ENCODE data around the gene C1orf35. TPM values are rescaled to one million over a fixed set of nuclear protein-coding genes. Genes with fewer than 3 reads are reported as not detected.

C1orf35 gene
- total and polyA plus RNA-seq, 2 of the 8 experiments (the other 6 are each of a cell fraction or from before 2014, with no cell fraction given) = 18.6 to 19.9 TPM

DNA sequence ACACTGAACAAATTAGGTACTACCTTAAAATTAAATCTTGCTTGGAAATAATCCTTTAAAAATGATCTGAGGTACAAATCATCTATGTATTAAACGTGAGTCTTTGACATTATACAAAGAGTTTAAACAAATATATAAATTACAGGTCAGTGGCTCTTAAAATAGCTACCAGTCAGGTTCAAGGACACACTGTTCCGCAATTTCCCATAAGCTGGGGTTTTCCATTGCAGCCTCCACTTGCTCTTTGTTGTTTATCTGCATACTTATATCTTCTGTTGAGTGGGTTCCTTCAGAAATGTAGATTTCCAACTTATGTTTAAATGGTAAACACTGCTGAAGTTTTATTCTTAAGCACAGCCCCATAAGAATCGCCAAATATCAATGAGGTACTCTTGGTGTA lies 11.7 kb upstream of the C1orf35 start (continued):
- TF ChIP-seq SAP30 (IDR thresholded peaks at IDR 0.05; ENCODE audit: insufficient read depth, insufficient replicate concordance, low read length) (no peak), EGR1 (IDR thresholded peaks at IDR 0.05; ENCODE audit: borderline replicate concordance, low read depth, low read length) (no peak)
